Activated gamma-delta T cell treated with anti-CD3 and anti-CD28 coated beads, Interleukin-2, amount 50 U/mL, for 16 hours (primary cell): ENCODE measurements around the gene MSL3.
A peak's percentile ranks its signal among the peaks of the same experiment; 100 is the strongest.

ENCODE experiments used
- DNase-seq: peaks from one replicate; pipeline ENCODE4 v3.0.0-alpha.2; 2020; ENCODE audit warnings: low read depth

MSL3 gene

GRCh38 chrX:11759461-11760311 is 1.6 kb downstream of the MSL3 start:
- DNase-seq = peak; percentile 51

DNA sequence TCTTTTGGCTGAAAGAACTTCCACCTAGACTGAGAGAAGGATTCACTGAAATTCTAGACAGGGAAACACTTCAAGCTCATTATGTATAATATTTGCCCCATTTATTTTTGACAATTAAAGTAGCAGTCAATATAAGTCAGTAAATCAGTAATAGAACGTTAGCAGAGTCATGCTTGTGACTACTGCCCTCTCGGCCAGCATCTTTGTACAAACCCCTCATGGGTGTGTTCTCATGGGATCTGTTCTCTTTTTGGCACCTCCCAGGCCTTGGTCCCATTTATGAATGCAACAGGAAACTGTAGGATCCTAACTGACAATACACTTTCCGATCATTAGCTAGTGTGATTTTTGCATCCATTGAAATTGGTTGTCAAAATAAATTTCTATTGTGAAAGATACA is 2.9 kb downstream of the MSL3 start:
- DNase-seq = no peak

DNA sequence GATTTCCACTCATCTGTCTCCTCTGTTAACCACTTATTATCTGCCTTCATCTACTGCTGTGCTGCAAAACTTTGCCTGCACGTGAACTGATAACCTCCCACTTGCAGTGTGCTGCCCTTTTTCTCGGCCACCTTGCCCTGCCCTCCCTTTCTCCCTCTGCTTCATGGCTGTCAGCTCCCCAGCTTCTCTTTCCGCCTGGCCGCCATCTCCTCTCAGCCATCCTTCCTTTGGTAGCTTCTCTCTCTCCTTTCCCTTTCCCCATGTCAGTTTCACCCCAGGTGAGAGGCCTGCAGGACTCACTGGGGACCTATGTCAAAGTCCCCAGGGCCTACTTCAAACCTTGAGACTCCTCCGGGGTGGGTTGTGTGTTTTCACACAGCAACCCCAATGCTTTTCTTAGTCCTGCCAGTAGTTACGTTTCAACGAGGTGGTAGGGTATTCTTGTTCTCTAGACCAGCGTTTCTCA is 6.6 kb downstream of the MSL3 start:
- DNase-seq = no peak

DNA sequence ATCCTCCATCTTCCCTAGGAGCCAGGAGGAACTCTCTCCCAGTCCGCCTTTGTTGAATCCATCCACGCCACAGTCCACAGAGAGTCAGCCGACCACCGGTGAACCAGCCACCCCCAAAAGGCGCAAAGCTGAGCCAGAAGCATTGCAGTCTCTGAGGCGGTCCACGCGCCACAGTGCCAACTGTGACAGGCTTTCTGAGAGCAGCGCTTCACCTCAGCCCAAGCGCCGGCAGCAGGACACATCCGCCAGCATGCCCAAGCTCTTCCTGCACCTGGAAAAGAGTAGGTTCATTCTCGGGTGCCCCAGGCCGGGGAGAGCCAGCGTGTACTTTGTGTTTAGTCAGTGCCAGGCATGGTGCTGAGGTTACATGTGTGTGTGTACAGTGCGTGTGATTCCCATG is 7.4 kb downstream of the MSL3 start:
- DNase-seq = no peak

DNA sequence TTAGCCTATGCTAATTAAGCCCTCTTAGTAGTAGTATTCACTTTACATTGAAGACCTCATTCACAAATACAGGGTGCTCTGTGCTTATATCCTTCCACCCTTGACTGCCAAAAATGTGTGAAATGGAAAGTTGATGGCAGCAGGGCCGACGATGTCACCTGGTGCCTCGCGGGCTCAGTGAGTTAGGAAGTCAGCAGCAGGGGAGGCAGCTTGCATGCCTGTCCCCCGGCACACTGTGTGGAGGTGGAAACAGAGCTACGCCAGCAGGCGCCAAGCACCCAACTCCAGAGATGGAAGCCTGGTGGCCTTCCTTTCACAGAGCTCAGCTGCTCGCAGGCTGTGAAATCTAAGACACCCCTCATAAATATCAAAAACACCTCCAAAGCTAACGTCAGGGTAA is 8.4 kb downstream of the MSL3 start:
- DNase-seq = no peak

GRCh38 chrX:11768039-11768438 is 10.0 kb downstream of the MSL3 start:
- no peak for DNase-seq

DNA sequence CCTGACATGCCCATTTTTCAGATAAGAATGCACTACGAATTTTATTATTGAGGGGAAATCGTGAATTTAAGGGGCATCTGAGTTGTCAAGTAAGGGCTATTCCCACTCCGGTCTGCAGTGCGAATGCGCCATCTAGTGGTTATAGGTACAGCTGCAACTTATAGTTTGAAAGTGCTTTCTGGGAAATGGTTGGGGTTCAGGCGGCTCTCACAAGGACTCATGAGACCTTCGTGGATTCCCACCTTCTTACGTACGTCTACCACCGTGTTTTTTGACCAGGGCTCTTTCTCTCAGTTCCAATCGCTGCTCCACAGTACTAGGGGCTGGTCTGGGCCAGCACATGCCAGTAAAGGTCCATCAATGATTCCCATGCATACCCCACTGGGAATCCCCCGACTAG is 12.3 kb downstream of the MSL3 start:
- peak; percentile 36 for DNase-seq

DNA sequence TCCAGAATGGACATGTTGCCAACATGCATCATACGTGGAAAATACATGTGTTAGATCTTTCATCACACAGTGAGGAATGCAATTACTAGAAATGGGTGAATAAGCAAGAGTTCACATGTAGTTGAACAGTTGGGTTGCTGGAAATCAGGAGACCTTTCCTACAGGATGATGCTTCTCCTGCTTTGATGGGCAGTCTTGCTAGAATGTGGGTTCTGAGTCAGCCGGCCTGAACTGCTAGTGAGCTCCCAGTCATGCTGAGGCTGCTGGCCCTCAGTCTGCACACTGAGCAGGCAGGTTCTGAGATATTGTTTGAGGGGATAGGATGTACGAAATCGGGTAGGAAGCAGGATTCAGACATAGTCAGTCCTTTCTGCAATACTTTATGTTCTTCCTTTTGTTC is 20.2 kb downstream of the MSL3 start:
- no peak for DNase-seq

DNA sequence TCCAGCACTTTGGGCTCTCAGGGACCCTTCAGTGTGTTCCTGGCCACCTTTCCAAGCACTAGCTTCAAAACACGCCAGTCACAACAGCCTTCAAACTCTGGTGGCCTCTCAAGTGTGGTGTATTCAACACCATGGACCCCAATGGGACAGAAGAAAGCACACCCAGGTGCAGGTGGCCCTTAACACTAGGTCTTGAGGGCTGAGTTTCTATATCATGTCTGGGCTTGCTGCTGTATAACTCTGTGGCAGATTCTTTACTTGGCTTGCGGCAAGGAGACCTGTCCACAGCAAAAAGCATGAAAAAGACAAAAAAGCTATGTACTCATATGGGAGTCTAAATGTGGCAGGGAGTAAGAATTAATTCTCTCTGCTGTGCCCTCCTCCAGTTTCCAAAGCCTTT is 23.1 kb downstream of the MSL3 start:
- no peak for DNase-seq

DNA sequence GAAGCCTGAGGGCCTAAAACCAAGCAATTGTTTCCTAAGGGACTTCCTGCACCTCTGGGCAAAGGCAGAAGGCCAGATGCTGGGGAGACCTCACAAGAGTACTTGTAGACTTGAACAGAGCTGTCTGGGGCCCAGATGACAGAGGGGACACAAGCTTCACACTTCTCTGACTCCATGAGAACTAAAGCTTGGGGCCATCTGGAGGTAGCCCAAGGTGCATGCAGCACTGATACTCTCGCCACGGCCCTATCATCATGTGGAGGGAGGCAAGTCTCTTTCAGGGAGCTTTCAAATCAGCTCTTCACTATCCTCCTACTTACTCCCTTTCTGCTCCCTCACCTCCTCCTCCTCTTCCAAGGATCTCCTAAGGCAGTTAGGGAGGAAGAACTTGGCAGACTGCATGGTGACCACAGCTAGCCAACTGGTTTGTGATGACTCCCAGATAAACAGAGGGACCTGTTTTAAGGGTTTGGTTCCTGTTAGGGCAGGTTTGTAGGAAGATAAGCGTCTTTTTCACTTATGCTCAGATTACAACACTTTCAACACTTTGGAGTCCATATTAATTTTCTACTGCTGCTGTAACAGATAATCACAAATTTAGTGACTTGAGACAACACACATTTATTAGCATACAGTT is 23.8 kb downstream of the MSL3 start:
- DNase-seq = no peak

- DNase-seq = no peak
Measured at GRCh38 chrX:11784543-11784942, 26.5 kb downstream of the MSL3 start.

DNA sequence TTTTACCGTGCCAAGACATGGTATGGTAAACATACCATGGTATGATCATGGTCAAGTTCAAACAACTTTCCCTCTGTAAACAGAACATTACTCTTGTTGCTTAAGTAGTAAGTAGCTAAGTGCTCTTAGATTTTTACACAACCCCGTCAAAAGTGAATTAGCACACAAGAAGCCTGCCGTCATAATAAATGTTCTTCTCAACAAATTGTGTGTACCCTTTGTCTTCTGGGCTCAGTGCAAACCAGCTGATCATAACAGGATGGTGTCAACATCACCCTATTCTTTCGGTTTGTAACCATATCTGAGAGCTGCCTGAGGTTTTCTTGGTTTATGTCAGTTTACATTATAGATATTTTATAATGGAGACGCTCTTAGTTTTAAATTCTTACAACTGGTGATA is 28.8 kb downstream of the MSL3 start:
- DNase-seq = no peak

DNA sequence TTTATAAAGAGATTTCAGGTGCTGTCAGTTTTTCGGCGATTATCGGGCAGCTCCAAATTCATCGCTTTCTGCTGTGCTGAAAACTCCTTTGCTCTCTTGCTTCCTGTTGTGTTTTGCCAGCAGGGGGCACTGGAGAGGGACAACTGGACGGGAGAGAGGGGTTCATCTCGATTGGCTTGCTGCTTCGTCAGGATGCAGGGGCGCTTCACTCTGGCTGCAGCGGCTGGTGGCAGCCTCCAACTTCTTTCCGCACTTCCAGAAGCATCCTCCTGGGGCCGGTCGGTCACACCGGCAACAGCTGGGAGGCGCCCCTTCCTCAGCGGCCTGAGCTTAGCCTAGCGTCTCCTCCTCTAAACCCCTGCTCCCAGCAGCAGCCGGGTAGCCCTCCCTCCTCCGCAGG is 29.5 kb downstream of the MSL3 start:
- DNase-seq = peak; percentile 52

DNA sequence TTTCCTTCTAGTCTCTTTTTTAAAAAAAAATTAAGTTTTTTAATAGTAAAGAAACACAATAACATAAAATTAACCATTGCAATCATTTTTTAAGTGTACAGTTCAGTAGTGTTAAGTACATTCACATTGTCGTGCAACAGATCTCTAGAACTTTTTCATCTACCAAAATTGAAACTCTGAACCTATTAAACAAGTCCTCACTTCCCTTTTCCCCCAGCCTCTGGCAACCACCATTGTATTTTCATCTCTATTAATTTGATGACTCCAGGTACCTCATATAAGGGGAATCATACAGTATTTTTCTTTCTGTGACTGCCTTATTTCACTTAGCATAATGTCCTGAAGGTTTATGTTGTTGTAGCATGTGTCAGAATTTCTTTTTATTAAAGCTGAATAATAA is 31.8 kb downstream of the MSL3 start:
- no peak for DNase-seq

DNA sequence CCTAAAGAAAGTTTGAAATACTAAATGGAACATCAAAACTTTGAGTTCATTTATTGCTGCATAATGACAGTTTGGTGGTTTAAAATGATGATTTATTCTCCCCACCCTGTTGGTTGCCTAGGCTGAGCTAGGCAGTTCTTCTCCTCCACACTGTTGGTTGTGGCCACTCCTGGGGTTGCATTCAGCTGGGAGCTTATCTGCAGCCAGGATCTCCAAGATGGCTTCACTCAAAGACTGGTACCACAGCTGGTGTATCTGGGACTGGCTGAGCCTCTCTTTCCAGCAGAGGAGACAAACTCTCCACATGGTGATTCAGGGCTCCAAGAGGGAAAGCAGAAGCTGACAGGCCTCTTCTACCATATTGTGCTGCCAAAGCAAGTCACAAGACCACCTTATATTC is 33.1 kb downstream of the MSL3 start:
- no peak for DNase-seq

DNA sequence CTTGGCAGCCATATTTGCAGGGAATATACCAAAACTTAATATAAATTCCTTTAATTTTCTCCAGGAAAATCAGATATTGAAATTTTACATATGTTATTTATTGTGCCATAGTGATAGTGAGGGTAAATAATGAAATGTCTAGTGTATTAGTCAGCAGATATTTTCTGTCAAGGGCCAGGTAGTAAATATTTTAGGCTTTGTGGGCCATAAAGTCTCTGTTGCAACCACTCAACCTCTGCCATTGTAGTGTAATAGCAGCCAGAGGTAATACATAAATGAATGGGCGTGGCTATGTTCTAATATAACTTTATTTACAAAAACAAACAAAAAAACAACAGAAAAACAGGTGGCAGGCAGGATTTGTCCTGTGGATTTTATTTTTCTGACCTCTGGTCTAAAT is 33.5 kb downstream of the MSL3 start:
- no peak for DNase-seq

DNA sequence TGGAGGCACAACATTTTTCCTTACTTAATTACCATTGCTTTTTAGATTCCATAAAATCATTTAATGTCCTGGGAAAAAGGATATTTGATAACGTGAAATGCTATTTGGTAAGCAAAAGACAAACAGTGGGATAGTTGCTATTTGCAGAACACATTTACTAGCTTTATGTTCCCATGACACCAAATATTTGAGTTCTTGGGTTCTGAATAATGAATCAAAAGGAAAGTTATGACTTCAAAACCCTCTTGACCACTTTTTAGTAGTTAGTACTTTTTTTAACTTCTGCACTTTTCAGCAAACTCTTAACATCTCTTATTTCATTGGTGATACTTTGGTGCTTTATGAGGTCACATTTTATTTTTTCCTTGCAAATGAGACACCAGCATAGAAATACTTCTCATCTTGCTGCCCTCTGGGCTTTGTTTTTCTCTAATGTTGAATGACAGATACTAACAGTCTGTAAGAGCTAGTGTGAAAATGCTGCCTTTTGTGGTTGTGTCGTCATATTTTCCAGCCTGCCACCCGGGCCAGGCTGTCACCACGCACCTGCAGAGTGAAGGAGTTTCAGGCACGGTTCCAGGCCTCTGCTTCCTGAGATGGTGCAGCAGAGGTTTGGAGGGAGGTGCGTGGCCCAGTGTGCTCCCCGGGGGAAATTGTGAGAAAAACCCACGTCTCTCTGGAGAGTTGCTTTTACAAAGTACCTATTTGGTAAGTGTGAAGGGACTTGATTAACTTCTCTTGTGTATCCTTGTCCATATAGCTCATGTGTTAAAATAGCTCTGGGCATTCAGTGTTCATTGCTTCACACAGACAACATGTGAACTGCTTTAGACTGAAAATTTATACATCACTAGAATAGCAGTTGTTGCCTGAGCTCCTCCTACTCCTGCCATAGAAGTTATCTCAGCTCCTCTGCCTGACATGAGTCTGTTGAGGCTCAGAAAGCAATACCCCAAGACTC is 34.7 kb downstream of the MSL3 start:
- peak; percentile 52 for DNase-seq

DNA sequence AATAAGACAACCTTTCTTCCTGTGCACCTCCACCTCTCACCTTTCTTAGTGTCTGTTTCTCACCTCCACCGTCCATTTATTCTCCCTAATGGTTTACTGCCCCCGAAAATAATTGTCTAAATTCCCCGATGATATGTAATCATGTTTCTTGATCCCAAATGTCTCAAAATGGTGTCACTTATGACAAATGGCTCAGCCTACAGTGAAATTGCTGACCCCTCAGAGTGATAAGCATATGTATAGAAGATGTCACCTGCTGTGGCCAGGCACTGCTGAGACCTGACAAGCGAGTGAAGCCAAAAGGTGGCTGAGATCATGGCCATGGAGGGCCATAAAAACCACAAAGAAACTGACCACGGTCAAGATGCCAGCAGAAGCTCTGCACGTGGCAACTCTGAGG is 35.7 kb downstream of the MSL3 start:
- DNase-seq = no peak

DNA sequence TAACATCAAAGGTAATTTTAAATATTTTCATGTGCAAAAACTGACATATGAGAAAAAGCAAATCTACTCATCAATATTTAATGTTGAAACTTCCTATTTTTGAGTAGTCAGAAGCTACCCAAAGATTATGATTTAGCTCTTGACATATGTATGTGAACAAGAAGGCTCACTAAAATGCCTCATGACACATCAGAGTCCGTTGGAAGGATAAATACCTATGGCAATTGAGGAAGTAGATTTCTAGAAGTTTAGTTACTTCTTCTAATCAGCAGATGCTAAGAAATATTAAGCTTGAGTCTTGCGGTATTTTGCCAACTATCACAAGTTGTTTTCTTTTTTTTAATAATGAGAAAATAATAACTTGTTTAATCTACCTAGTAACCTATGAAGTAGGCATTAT is 55.3 kb downstream of the MSL3 start:
- no peak for DNase-seq
